ENCODE data around the gene APCDD1.

The APCDD1 gene

GRCh38 chr18:10412933-10413332 lies 41.5 kb upstream of the APCDD1 start:
- no peak overlapping the region for H3K4me3 ChIP-seq (ENCODE audit: low read depth, low read length)
- DNase-seq (ENCODE audit: low read depth), result no peak
- TF ChIP-seq, protein P1, sequence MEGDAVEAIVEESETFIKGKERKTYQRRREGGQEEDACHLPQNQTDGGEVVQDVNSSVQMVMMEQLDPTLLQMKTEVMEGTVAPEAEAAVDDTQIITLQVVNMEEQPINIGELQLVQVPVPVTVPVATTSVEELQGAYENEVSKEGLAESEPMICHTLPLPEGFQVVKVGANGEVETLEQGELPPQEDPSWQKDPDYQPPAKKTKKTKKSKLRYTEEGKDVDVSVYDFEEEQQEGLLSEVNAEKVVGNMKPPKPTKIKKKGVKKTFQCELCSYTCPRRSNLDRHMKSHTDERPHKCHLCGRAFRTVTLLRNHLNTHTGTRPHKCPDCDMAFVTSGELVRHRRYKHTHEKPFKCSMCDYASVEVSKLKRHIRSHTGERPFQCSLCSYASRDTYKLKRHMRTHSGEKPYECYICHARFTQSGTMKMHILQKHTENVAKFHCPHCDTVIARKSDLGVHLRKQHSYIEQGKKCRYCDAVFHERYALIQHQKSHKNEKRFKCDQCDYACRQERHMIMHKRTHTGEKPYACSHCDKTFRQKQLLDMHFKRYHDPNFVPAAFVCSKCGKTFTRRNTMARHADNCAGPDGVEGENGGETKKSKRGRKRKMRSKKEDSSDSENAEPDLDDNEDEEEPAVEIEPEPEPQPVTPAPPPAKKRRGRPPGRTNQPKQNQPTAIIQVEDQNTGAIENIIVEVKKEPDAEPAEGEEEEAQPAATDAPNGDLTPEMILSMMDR (conservative IDR thresholded peaks at IDR 0.05; ENCODE audit: low read depth, low read length), result no peak

DNA sequence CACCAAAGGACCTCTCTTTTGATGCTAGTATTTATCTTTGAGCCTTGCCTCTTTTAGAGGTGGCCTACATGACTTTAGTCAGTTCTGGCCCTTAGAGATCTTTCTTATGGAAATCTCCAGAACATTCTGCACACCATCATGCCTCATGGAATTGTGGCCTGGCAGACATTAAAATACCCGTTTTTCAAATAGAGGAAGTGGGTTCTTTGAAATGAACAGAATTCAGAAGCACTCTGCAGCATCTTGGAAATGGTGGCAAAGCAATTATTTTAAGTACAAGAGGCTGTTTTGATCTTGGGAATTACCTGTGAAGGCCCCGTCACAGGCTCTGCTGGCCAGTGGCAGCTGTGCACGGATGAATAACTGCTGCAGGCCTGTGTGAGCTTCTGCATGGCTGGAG lies 40.7 kb upstream of the APCDD1 start:
- TF ChIP-seq, protein P1 (conservative IDR thresholded peaks at IDR 0.05; ENCODE audit: low read depth, low read length), result no peak
- no peak for DNase-seq (ENCODE audit: low read depth)
- no peak overlapping the region for H3K4me3 ChIP-seq (ENCODE audit: low read depth, low read length)

- H3K4me3 ChIP-seq (ENCODE audit: low read depth, low read length), result no peak overlapping the region
- no peak for DNase-seq (ENCODE audit: low read depth)
- TF ChIP-seq, protein P1 (conservative IDR thresholded peaks at IDR 0.05; ENCODE audit: low read depth, low read length), result no peak
Observed at GRCh38 chr18:10414293-10414842, 40.1 kb upstream of the APCDD1 start.

GRCh38 chr18:10416065-10416464 lies 38.4 kb upstream of the APCDD1 start:
- no peak for DNase-seq (ENCODE audit: low read depth)
- no peak overlapping the region for H3K4me3 ChIP-seq (ENCODE audit: low read depth, low read length)
- TF ChIP-seq, protein P1 (conservative IDR thresholded peaks at IDR 0.05; ENCODE audit: low read depth, low read length), result no peak

DNA sequence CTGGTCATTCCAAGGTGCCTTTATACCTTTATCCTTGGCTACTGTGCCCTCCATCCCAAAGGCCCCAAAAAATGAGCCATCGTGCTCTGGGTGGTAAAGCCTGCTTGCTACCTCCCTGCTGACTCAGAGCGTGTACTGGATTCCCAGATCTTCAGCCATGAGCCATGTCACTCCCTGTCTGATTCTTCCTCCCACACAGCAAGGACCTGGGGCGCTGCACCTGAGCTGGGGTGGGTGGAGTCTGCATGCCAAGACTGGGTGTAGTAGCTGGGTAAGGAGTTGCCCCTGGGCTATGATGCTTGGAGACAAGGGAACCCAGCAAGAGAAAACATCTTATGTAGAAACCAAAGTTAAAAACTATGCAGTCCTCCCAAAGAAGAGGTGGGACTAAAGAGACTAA lies 37.2 kb upstream of the APCDD1 start:
- no peak overlapping the region for H3K4me3 ChIP-seq (ENCODE audit: low read depth, low read length)
- TF ChIP-seq, protein P1 (conservative IDR thresholded peaks at IDR 0.05; ENCODE audit: low read depth, low read length), result no peak
- DNase-seq (ENCODE audit: low read depth), result no peak

- TF ChIP-seq, protein P1 (conservative IDR thresholded peaks at IDR 0.05; ENCODE audit: low read depth, low read length), result no peak
- H3K4me3 ChIP-seq (ENCODE audit: low read depth, low read length), result no peak overlapping the region
- no peak for DNase-seq (ENCODE audit: low read depth)
Observed at GRCh38 chr18:10417664-10418063, 36.8 kb upstream of the APCDD1 start.

GRCh38 chr18:10418836-10419235 lies 35.6 kb upstream of the APCDD1 start:
- TF ChIP-seq, protein P1 (conservative IDR thresholded peaks at IDR 0.05; ENCODE audit: low read depth, low read length), result no peak
- no peak for DNase-seq (ENCODE audit: low read depth)
- no peak overlapping the region for H3K4me3 ChIP-seq (ENCODE audit: low read depth, low read length)

Data from choroid plexus epithelial cell (primary cell).